ENCODE measurements around the gene KYAT1.
"Not testable (repeated sequence)": the region's sequence is repeated elsewhere in the genome, so short reads cannot be mapped to it uniquely, and the experiment has no call there.

KYAT1 gene

DNA sequence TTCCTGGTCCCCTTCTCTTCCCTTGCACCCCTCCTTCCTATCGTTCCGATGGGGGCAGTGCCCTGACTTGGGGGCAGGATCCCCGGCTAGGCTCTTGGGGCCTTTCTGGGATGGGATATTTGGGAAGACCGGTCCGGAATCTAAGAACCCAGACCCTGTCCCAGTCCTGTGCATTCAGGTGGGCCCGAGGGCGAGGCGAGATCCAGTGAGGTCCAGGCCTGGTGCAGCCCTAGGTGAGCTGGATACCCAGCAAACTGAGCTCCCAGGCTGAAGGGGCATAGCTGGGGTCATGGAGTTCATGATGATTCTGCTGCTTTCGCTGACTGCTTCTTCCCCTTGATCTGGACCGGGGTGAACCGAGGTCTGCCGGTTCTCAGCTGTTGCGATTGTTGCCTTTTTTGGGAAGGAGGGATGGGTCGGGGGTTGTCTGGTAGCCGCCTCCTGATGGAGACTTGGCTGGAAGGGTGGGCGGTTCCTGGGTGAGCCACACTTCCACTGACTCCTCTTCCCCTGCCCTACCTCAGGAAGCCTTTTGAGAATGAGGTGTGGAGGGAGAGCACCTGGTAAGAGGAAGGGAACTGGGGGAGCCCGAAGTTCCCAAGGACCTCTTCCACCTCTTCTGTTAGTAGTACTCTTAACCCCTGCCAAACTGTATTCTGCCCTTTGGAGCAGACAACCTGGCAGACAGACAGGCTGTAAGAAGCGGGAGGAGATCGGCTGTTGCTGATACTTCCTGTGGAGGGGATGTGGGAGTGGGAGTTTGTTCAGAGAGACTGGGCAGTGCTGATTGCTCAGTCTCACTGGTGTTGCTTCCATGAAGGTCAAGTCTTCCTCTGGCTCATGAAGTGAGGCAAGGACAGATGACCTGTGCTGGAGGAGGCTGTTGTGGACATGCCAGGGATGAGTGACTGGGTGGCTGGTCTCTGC is 1.2 kb upstream of the KYAT1 start:
- H3K27ac ChIP-seq, result peak overlapping the region; percentile 90
- TF ChIP-seq, protein P1, sequence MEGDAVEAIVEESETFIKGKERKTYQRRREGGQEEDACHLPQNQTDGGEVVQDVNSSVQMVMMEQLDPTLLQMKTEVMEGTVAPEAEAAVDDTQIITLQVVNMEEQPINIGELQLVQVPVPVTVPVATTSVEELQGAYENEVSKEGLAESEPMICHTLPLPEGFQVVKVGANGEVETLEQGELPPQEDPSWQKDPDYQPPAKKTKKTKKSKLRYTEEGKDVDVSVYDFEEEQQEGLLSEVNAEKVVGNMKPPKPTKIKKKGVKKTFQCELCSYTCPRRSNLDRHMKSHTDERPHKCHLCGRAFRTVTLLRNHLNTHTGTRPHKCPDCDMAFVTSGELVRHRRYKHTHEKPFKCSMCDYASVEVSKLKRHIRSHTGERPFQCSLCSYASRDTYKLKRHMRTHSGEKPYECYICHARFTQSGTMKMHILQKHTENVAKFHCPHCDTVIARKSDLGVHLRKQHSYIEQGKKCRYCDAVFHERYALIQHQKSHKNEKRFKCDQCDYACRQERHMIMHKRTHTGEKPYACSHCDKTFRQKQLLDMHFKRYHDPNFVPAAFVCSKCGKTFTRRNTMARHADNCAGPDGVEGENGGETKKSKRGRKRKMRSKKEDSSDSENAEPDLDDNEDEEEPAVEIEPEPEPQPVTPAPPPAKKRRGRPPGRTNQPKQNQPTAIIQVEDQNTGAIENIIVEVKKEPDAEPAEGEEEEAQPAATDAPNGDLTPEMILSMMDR (conservative IDR thresholded peaks at IDR 0.05), result no peak
- TF ChIP-seq ZFX (IDR thresholded peaks at IDR 0.05), result no peak

DNA sequence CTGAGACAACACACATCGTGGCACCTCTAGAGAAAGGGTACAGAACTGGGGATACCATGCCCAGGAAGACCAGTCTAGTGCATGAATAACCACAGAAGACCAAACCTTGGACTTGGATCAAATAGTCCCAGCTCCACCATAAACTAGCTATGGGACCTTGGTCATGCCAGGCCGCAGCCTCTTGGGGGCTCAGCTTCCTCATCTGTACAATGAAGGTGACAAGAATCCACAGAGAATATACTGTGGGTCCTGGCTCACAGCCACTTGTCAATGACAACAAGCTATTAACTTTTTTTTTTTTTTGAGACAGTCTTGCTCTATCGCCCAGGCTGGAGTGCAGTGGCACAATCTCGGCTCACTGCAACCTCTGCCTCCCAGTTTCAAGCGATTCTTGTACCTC is 3.9 kb downstream of the KYAT1 start:
- TF ChIP-seq, protein P1 (conservative IDR thresholded peaks at IDR 0.05), result no peak
- TF ChIP-seq ZFX (IDR thresholded peaks at IDR 0.05), result no peak
- peak overlapping the region; percentile 6; the same call in 1 of the 2 replicates for H3K27ac ChIP-seq

DNA sequence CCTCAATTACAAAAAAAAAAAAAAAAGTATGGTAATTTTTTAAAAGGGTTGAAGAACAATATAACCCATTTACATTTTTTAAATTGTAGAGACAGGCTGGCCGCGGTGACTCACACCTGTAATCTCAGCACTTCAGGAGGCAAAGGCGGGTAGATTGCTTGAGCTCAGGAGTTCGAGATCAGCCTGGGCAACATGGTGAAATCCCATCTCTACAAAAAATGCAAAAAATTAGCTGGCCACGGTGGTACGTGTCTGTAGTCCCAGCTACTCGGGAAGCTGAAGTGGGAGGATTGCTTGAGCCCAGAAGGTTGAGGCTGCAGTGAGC is 10.8 kb downstream of the KYAT1 start:
- not testable (repeated sequence) for H3K27ac ChIP-seq

DNA sequence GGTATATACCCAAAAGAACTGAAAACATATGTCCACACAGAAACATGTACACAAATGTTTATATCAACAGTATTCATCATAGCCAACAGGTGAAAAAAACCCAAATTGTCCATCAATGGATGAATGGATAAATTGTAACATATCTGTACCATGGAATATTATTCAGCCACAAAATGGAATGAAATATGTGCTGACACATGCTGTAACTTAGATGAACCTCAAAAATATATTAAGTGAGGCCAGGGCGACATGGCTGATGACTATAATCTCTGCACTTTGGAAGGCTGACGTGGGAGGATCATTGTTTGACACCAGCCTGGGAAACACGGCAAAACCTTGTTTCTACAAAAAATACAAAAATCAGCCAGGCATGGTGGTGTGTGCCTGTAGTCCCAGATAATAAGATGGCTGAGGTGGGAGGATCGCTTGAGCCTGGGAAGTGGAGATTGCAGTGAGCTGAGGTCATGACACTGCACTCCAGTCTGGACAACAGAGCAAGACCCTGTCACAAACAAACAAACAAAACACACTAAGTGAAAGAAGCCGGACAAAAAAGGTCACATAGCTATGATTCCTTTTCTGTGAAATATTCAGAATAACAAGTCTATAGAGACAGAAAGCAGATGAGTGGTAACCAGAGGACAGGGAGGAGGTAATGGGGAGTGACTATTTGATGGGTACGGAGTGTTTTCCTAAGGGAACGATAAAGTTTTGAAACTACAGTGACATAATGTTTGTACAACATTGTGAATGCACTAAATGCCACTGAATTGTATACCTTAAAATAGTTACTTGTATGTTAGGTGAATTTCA is 11.4 kb downstream of the KYAT1 start:
- TF ChIP-seq, protein P1 (conservative IDR thresholded peaks at IDR 0.05), result no peak
- TF ChIP-seq ZFX (IDR thresholded peaks at IDR 0.05), result no peak
- no peak overlapping the region for H3K27ac ChIP-seq

DNA sequence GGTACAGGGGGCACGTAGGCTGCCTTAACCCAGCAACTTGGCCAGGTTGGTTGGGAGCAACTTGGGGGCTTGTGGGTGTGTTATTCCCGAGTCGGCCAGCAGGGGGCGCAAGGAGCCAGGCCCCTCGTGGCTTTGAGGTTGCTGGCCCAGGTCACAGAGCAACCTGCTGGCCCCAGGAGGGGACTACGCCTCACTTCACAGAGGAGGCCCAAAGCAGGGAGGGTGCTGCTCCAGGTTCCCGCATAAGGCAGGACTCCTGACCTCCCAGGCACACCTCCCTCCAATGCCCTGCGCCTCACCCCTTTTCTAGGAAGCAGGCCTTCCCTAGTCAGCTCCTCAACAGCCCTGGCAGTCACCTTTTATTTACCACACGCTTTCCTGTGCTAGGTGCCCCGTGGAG is 18.1 kb downstream of the KYAT1 start:
- no peak for TF ChIP-seq ZFX (IDR thresholded peaks at IDR 0.05)
- TF ChIP-seq, protein P1 (conservative IDR thresholded peaks at IDR 0.05), result peak; percentile 97
- H3K27ac ChIP-seq, result peak overlapping the region; percentile 73

DNA sequence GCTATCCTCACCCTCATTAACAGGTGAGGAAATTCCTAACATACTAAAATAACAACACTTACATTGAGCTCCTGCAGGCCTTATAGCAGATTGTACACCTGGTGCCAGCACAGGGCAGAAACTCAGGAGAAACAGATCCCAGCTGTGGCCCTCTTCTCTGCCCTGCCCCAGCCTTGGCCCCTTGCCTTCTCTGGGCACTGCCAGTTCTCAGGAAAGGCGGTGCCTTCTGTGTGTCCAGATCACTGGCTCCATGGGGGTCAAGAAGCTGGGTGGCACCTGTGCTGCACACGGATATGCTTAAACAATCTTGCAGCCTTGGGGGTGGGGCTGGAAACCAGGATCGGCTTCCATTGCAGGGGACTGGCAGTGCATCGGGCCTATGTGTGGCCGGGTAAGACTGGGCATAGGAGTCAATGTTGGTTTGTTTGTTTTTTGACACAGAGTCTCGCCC is 19.3 kb downstream of the KYAT1 start:
- TF ChIP-seq, protein P1 (conservative IDR thresholded peaks at IDR 0.05), result no peak
- TF ChIP-seq ZFX (IDR thresholded peaks at IDR 0.05), result no peak
- peak overlapping the region; percentile 73 for H3K27ac ChIP-seq

DNA sequence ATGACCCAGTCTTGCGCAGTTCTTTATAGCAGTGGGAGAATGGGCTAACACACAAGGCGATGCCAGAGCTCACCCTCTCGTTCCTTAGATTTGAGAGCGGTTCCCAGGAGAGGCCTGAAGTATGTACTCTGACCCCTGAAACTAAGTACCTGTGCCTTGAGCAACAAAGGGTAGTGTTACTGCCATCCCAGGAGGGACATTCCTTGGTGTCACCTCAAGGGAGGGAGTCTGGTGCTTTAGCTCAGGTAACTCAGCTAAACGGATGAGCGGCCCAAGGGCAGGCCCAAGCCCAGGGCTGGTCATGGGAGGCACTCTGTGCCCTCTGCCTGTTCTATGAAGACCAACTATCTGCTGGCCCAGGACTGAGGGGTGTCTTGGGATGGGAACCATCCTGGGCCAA is 20.2 kb downstream of the KYAT1 start:
- peak overlapping the region; percentile 73 for H3K27ac ChIP-seq
- no peak for TF ChIP-seq ZFX (IDR thresholded peaks at IDR 0.05)
- TF ChIP-seq, protein P1 (conservative IDR thresholded peaks at IDR 0.05), result no peak

All from C4-2B (cell line).